ENCODE results near the gene DDX50.
"Not testable (repeated sequence)": the region's sequence is repeated elsewhere in the genome, so short reads cannot be mapped to it uniquely, and the experiment has no call there.

DDX50 gene, protein sequence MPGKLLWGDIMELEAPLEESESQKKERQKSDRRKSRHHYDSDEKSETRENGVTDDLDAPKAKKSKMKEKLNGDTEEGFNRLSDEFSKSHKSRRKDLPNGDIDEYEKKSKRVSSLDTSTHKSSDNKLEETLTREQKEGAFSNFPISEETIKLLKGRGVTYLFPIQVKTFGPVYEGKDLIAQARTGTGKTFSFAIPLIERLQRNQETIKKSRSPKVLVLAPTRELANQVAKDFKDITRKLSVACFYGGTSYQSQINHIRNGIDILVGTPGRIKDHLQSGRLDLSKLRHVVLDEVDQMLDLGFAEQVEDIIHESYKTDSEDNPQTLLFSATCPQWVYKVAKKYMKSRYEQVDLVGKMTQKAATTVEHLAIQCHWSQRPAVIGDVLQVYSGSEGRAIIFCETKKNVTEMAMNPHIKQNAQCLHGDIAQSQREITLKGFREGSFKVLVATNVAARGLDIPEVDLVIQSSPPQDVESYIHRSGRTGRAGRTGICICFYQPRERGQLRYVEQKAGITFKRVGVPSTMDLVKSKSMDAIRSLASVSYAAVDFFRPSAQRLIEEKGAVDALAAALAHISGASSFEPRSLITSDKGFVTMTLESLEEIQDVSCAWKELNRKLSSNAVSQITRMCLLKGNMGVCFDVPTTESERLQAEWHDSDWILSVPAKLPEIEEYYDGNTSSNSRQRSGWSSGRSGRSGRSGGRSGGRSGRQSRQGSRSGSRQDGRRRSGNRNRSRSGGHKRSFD

DNA sequence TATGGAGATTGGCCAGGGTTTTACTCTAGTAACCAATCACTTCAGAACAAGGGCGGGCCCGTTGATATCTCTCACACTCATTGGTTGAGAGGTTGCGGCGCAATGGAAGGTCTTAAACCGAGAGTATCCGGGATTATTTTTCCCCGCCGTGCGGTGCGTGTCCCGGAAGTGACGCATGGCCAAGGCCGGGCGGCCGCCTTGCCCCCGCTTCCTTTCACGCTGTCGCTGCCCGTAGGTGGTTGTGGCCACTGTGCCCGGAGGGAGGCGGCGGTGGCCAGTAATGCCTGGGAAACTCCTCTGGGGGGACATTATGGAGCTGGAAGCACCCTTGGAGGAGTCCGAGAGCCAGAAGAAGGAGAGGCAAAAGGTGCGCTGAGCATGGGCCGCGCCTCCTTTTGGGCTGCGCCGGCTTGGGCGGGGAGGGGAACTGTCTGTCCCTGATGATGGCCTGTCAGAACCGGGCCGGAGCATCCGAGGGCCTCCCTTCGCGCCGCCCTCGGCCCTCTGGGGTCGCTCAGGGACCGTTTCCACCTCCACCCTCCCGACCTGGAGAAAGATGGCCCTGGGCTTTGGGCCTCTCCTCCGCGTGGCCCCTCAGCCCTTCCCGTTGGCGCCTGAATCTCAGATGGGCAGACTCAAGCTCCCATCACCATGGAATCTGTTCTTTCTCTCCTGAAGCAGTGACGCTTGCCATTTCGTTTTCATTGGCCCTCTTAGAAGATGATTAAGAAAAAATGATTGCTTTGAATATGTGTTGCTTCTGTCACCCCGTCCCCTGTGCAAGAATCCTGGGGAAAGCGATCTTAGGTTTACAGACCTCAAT, at the start of gene DDX50:
Gene DDX50, plus strand, starts transcription at position 211 of the 823 bp plus-strand sequence. Its CDS starts 70 bp downstream, at position 281.
- peak; percentile 89 for DNase-seq (ENCODE audit: low read depth)

DNA sequence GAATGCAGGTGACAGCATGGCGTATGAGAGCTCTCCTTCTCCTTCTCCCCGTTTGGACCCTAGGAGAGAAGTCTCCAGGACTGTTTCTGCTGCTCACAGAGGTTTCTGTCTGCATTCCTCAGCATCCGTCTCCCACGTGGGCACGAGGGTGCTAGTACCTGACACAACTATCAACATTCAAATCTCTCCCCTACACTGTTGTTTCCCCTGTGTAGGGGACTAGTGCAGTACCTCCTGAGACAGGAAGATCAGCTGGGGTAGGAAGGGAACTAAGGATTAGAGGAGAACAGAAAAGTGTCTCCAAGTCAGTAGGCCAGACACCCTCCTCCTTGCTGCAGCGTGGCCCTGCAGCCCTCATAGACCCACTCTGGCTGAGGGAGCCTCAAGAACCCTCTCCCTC, 44.8 kb upstream of the DDX50 start:
- no peak for DNase-seq (ENCODE audit: low read depth)

DNA sequence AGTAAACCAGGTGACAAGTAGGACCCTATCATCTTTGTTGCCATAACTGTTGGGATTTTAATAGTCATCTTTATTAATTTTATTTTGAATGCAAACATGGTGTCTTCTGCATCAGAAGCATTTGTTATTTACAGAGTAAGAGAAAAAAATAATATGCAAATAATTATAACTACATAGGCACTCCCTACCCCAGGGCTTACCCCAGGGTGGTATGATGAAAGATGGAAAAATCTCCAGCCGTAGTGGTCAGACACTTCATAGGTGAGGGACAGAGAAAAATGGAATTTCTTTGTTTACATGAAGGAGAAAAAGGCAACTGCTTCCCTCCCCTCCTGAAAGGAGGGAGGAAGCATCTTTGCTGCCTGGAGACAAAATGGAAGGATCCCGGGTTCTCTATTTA, 44.1 kb upstream of the DDX50 start:
- no peak for DNase-seq (ENCODE audit: low read depth)

DNA sequence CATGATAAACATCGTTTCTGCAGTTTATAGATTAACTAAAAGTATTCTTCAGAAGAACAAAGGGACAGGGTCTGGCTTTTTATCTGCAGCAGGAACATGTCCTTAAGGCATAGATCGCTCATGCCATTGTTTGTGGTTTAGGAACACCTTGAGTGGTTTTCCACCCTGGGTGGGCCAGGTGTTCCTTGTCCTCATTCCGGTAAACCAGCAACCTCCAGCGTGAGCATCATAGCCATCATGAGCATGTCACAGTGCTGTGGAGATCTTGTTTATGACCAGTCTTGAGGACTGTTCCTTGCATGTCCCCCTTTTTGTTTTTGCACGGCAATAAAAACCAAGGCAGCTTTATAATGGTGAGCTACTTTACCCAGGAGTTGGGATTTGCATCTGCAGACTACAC, 39.9 kb upstream of the DDX50 start:
- DNase-seq (ENCODE audit: low read depth): no peak

DNA sequence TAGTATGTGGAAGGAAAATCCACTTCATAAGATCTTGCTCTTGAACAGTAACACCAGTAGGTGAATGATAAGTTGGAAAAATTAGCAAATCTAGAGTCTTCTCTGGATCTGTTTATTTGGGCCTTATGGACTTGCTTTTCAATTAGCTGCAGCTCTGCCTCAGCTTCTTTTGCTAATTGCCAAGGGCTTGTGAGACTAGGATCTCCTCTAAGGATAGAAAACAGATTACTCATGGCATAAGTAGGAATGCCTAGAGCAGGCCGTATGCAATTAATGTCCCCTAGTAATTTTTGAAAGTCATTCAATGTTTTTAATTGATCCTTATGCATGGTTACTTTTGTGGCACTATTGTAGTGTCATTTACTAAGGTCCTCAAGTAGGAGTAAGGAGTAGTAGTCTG, 36.5 kb upstream of the DDX50 start:
- DNase-seq (ENCODE audit: low read depth): no peak

DNA sequence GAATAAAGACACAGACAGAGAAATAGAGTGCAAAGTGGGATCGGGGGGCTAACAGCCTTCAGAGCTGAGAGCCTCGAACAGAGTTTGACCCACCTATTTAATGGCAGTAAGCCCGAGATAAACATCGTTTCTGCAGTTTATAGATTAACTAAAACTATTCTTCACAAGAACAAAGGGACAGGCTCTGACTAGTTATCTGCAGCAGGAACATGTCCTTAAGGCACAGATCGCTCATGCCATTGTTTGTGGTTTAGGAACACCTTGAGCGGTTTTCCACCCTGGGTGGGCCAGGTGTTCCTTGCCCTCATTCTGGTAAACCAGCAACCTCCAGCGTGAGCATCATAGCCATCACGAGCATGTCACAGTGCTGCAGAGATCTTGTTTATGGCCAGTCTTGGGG, 32.9 kb upstream of the DDX50 start:
- not testable (repeated sequence) for DNase-seq (ENCODE audit: low read depth)

DNA sequence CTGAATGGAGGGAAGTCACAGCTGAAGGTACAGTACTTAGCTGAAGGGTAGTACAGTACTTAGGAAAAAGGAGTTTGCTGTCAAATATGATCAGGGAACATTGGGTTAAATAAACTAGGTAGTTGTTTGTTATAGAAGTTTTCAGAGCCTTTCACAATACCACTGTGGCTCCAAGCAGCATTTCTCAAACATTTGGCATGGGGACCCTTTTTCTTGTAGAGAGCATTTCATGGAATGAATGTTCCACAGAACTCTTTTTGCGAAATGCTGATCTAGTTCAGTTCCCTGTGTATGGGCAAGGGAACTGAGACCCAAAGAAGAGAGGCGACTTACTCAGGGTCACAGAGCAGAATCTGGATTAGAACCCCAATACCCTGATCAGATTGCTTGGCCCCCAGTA, 31.5 kb upstream of the DDX50 start:
- DNase-seq (ENCODE audit: low read depth): no peak

DNA sequence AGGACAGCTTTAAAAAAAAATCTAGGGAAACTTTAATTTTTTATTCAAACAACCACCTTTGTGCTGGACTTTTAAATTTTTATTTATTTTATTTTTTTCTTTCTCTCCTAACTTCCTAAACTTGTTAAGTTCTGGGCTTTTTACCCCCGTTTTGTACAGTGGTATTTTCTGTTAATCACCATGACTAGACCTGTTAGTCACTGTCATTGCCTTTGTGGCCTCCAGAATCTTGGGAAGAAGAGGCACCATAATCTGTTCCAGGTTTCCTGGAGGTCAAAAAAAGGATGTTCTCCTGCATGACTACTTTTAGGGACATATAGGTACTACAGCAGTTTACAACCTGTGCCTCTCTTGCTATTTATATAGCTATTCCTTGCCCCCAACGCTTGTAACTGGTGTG, 31.1 kb upstream of the DDX50 start:
- DNase-seq (ENCODE audit: low read depth): no peak

DNA sequence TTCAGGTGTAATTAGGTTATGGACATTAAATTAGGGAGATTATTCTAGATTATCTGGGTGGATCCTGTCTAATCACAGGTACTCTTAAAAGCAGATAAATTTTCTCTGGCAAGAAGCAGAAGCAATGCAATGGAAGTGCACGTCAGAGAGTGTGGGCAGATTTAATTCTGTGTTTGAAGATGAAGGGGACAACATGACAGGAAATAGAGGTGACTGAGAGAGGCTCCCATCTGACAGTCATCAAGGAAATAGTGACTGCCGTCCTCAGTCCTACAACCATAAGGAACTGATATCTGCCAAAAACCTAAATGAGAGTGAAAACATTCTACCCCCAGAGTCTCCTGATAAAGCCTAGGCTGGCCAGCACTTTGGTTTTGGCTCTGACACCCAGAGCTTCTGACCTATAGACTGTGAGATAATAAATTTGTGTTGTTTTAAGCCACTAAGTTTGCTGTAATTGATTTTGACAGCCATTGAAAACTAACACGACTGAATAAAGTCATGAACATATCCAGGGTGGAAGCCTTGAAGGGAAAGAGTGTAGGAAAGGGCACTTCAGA, 30.5 kb upstream of the DDX50 start:
- DNase-seq (ENCODE audit: low read depth): no peak

DNA sequence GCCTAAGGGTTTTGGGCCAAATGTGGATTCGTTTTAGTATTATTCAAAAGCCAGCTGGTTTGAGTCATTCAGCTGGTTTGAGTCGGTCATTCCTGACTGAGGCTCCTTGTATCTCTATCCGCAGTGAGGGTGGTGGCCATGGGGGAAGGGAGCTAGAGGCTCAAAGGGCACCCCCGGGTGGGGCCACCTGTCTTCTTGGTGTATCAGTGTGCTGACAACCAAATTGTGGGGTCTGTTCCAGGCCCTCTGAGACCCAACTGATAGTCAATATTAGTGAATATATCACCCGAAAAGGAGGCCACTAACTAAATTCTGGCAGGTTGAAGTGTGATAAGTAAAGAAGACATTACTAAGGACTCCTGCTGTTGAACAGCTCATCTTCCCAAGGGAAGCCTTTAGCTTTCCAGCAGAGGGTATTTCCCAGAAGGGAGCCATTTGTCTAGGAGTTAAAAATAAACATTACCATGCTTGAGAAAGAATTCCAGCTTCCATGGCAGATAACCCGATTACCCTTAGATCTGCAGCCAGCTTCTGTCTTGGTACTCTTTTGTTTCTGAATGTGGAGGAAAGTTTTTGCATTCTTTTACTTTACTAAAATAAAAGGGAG, 29.9 kb upstream of the DDX50 start:
- DNase-seq (ENCODE audit: low read depth): no peak

DNA sequence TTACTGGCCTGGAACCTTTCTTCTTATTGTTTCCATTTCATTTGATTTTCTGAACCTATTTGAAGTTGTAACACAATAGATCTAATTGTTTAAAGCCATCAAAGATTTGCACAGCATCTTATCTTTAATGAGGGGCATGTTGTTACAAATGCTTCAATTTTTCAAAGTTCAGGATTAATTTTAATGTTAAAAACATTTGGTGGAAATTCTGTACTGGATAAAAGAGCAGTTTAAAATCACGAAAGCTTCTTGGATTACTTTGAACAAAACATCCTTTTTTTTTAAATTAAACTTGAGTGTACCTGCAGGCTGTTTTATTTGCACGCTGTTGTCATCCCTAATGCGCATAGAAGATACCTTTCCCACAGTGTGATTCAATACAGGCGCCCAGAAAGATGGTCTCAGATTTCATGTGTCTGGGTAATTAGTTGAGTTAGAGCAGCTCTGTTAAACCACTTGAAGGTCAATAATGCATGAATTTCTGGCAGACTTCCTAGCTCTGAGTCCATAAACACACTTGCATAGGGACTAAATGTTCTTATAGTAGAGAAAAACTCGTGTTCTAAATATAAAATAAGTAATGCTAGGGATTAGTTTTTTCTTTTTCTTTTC, 29.3 kb upstream of the DDX50 start:
- DNase-seq (ENCODE audit: low read depth): no peak

DNA sequence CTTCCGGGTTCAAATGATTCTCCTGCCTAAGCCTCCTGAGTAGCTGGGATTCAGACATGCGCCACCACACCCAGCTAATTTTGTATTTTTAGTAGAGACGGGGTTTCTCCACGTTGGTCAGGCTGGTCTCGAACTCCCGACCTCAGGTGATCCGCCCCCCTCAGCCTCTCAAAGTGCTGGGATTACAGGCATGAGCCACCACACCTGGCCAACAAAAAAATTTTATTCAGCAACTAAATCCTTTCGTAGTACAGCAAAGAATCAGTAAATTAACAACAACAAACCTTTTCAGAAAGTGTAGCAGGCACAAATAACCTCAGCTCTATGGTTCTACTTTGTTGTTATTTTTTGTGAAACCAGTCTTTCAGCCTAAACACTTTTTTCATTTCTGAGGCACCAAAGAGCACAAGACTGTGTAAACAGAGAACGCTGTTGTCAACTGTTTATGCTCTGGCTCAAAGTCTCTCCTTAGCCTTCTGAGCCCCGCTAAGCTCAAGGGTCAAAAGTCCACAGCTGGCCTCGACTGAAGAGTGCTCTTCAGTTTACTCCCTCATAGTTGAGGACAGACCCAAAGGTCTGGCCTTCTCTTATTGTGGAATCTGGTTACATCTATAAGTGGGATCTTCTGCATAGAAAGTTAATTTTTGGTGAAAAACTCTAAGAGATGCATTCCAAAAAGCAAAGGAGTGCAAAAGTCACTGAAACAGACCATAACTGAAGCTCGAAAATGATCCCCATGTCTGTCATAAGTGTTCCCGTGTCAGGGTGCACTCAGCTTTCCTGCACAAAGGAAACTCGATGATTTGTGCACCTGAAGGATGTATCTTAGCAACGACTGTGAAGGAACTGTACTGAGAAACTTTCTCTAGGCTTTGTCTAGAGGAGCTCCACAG, 24.6 kb upstream of the DDX50 start:
- DNase-seq (ENCODE audit: low read depth): no peak

DNA sequence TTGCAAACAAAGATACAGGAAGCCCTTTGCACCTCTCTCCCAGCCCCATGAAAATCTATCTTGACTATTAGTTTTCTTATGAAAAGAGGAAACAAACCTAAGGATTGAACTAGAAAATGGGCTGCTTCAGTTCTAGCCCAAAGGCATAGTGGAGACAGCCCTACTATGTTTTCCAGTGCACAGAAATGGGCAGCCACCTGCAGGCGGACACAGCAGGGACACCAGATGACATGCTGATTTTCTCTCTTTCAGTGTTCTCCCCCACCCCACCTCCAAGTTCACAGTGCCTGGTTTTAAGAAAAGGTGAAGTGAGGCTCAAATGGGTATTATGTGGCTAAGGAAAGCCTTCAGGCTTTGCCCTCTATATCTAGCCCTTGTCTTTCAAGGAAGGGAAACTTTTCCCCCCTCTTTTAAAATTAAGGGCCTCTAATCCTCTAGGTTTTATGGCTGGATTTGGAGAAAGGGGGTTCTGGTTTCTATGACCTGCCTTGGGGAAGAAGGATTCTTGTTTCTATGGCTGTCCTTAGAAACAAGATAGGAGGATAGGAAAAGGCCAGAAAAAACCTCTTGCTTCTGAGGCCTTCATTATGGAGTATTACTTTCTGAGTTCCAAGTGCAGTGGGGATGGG, 23.5 kb upstream of the DDX50 start:
- DNase-seq (ENCODE audit: low read depth): no peak

DNA sequence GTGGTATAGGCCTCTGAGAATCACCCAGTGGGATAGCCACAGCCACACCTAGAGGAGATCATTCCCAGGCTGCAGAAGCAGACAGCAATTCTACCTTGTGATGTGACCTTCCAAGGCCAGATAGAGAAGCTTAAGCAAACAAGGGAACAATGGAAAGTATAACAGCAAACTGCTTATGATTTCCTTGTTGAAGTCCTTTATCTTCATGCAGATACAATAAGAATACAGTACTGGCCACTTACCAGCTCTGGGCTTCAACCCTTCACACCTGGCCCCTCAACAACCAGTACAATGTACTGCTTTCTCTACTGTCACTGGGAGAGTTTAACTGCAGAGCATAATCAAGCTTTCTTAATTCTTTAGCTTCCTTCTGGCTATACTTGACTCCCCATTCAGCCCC, 22.6 kb upstream of the DDX50 start:
- DNase-seq (ENCODE audit: low read depth): no peak

DNA sequence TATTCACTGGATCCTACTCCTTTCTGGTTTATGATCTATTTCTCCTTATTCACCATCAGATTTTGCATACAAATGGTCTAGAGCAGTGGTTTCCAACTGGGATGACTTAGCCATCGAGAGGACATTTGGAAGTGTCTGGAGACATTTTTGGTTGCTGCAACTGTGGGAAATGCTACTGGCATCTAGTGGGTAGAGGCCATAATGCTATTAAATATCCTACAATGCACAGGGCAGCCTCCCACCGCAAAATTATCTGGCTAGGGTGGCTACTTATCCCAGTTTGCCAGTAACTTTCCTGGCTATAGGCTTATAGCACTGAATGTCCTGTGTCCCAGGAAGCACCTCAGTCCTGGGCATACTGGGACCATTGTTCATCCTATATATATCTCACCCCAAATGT, 21.5 kb upstream of the DDX50 start:
- no peak for DNase-seq (ENCODE audit: low read depth)

DNA sequence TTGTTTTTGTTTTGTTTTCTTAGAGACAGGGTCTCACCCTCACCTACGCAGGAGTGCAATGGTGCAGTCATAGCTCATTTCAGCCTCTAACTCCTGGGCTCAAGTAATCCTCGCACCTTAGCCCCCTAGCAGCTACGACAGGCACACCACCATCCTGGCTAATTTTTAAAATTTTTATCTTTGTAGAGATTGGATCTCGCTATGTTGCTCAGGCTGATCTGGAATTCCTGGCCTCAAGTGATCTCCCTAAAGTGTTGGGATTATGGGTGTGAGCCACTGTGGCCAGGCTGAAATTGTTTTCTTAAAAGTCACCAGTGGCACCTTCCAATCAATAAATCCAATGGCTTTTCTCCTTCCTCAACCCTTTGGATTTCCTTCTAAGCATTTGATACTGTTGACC, 20.9 kb upstream of the DDX50 start:
- DNase-seq (ENCODE audit: low read depth): no peak

DNA sequence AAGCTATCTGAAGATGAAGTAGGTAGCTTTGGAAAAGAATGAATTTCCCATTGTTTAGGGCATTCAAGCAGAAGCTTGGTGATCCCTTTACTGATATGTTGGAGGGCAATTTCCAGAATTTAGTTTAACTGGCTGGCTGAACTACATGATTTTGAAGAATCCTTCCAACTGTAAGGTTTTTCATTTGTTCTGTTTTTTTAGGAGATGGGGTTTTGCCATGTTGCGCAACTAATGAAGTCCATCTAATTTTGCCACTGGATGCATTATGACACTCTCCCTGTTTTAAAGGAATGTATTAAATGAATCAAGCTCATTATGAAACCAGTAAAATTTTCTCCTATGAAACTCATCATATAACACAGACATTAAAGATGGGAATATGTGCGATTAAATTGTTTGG, 6.1 kb upstream of the DDX50 start:
- no peak for DNase-seq (ENCODE audit: low read depth)

DNA sequence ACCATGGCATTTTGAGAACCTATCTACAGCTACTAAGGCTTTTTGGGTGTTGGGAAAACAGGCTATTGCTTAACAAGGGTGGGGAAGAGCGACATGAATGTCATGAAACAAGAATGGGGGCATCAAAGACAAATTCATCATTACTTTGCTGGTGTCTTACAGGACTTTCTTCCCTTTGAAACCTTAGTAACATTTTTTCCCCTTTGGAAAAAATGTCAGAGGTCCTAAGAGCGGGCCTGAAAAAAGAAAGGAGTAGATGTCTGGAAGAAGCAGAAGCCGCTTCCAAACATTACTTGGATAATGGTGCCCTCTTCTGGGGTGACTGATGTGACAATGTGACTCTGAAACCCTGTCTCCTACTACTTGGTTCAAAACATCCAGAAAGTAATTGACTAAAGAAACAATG, 3.8 kb upstream of the DDX50 start:
- no peak for DNase-seq (ENCODE audit: low read depth)

DNA sequence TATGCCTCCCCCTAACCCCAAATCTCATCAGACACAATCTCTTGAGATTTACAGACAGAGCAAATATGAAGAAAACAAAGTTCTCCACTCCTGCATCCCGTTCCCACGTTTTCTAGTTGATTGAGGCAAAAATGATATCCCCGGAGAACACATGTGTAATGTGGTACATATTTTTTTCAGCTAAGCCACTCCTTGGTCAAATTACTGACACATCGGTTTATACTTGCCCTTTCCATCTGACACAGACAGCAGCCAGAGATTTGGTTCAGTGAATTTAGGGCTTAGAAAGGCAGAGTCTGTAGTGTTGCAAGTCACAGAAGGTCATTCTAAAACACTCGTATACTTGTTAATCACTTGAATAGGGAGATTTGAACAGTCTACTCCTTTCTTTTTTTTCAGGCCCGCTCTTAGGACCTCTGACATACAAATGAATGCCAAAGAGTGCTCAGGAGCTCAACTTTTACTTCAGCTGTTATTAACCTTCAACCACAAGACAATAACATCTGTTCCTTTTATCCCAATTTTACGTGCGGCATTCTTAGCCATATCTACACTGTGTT, 1.8 kb upstream of the DDX50 start:
- DNase-seq (ENCODE audit: low read depth): no peak

Data from T-helper 22 cell (primary cell).